HS-27A (cell line): ENCODE data around the gene BMP7.

Source experiments
- DNase-seq: peaks from one replicate; pipeline ENCODE4 v3.0.0-alpha.2; 2012; ENCODE audit warnings: low read depth, missing footprints

The BMP7 gene

DNA sequence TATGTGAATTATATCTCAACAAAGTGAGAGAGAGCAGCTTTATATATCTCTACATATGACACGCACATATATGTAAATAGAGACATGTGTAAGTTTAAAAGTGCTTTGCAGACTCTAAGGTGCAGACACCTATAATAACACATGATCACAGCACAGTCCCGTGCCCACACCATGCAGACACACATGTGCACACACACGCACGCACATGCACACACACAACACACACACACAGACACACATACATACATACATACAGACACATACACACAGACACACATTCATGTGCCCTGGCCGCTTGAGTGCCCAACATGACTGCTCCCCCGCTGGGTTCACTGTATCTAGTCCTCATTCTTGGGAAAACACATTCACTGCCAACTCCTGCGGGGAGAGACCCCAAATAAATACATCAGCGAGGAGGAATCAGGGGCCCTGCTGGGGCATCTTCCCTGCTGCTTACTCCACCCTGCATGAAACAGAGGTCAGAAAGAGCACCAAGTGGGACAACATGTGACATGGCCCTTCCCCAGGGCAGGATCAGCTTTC is 121.3 kb downstream of the BMP7 start:
- DNase-seq, result no peak

DNA sequence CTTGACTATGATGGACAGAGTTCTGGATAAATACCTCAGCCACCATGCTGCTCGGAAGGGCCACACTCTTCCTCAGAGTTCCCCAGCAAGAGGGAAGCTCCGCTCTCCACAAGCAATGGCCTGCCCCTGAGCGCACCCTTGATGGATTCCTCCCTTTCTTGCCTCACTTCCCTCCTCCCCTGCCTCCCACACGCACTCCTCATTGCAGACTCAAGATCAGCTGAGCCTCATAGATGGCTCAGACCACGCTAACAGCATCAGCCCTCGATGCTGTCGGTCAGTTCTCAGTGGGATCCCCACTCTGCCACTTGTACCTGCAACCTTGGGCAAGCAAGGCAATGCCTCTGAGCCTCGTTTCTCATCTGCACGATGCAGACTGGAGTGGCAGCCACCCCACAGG is 123.3 kb downstream of the BMP7 start:
- DNase-seq, result no peak

DNA sequence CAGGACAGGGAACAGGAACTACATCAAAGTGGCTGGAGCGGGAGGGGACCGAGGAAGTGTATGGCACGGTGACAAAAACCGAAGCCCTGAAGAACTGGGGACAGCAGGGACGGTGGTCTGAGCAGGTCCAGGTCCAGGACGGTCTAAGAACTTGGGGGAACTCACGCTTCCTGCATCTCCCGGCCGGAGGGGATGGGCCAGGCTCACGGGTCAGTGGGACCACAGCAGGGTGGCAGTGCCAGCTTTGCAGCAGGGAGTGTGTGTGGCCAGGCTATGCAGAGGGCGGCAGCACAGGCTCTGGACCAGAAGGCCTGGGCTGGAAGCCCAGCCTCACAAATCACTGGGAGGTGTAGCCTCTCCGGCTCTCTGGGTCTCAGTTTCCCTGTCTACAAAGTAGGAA is 123.8 kb downstream of the BMP7 start:
- no peak for DNase-seq

DNA sequence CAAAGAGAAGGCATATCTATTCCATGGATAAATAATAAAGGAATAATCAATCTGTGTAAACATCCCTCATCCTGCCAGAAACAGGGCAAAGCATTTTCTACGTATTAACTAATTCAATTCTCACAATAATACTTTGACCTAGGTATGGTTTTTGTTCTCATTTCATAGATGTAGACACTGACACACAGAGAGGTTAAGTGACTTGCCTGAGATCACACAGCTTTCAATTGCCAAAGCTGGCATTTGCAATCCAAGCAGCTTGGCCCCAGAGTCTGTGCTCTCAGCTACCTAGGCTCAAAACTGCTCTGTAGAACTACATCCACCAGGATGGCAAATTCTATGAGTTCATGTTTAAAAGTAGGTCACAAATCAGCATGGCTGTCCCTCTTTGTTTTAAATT is 124.9 kb downstream of the BMP7 start:
- DNase-seq, result no peak

DNA sequence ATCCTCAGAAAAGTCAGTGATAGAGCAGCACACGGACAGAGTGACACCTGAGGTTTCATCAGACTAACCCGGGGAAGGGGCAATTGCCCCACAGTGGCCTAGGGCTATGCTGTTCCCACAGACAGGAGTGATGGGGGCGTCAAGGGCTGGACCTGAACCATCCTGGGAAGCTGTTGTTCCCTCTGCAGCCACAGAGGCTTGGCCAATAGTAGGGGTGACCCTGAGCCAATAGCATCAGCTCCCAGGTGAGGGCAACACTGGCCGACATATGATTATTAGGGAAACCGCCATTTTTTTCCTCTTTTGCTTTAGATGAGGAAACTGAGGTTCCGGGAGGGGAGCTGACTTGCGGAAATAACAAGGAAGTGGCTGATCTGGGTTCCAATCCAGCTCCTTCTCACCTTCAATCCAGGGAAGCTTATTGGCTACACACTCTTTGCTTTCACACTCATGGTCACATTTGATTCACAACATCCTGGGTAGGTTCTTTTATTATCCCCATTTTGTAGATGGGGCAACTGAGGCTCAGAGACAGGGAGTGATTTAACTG is 126.0 kb downstream of the BMP7 start:
- no peak for DNase-seq

DNA sequence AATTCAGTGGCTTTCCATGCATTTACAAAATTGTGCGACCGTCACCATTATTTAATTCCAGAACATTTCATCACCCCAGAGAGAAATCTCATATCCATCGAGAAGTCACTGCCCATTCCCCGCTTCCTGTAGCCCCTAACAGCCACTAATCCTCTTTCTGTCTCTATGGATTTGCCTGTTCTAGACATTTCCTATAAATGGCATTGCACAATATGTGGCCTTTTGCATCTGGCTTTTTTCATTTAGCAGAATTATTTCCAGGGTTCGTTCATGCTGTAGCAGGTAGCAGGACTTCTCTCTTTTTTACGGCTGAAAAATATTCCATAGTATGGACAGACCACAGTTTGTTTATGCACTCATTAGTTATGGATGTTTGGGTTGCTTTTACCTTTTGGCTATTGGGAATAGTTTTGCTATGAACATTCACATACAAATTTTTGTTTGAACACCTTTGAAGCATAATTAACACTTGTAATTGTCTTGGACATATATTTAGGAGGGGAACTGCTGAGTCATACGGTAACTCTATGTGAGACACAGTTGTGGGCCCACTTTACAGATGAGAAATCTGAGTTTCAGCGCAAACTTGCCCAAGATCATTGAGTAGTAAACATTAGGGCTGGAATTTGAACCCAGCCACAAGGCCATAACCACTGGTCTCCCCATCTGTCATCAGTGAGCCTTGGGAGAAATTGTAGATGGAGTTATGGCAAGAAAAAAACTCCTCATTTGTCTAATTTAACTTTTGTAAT is 126.9 kb downstream of the BMP7 start:
- DNase-seq, result no peak

DNA sequence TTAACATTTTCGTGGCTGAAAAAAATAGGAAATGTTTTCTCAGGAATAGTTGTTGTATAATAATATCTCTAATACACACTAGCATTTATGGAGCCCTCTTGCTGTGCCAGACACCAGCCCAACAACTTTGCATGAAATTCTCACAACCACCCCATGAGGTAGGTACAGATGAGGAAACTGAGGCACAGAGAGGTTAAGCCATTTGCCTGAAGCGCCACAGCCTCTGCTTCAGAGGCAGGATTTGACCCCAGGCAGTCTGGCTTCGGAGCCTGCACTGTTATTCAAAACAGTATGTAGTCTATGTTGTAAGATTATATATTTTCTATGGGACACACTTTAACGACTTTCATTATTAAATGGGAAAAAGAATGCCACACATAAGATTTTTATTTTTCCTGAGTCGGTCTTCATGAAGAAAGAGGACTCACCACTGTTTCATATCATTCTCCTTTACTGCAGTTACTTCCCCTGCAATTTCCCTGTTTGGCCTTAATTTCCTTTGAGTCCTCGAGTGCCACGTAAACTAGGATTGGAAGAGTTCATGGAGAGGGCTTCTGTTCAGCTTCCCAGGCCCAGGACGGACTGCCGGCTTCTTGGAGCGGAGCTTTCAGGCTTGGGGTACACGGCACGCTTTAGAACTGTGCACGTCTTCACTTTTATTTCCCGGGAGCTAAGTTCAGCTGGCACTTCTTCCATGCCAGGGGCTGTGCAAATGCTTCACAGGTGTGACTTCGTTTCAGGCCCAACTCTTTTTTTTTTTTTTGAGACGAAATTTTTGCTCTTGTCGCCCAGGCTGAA is 128.0 kb downstream of the BMP7 start:
- DNase-seq, result no peak

DNA sequence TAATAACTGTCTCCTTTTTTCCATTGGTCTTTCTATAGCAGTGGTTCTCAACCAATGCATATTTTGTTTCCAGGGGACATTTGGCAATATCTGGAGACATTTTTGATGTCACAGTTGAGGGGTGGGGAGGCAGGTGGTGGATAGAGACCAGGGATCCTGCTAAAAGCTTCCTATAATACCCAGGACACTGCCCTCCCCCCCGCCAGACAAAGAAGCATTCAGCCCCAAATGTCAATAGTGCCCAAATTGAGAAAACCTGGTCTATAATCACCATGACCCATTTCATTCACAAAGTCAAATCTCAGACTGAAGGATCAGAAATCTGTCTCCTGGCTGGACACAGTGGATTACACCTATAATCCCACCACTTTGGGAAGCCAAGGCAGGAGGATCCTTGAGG is 128.8 kb downstream of the BMP7 start:
- DNase-seq, result no peak

DNA sequence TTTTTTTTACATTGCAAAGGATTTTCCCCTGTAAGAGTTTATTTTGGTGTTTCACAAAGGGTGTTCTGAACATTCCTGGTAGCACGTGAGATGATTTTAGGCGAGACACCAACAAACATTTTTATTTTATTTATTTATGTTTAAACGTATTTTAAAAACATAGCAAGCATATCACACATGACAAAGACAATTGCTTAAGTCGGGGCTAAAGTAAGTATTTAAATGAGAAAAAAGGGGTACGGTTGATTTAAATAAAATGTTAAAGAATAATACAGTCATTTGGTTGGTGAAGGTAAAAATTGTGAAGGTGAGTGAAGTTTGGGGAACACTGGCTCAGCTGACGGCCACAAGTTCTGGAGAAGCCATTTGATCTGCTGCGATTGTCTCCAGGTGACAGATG is 129.7 kb downstream of the BMP7 start:
- no peak for DNase-seq

DNA sequence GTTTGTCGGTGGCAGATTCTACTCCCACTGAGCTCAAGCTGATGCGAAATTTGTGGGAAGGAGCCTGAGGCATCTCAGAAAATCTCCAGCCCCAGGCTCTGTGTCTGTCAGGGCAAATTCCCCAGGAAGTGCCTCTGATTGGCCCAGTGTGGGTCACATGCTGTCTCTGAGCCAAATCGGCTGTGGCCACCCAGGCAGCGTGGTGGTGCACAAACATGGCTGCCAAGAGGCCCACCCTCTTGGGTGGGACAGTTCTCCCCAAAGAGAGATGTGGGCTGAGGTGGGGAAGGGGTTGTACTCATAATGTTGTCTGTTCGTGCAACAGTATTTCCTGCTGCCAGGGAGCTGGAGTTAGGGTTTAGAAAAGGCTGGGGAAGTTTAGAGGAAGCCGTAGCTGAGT is 130.6 kb downstream of the BMP7 start:
- no peak for DNase-seq

DNA sequence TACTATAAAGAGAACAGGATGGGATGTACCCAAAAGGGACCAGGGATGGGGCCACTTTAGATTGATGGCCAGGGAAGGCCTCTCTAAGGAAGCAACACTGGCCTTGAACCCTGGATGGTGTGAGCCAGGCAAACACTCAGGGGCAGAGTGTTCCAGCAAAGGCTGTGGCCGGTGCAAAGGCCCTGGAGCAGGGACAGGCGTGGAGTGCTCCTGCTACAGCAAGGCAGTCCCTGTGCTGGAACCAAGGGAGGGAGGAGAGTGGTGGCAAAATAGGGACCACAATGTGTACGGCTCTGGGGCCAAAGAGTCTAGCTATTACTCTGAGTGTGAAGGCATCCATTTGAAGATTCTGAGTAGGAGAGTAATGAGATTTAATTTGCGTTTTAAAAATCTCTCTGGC is 131.6 kb downstream of the BMP7 start:
- no peak for DNase-seq

DNA sequence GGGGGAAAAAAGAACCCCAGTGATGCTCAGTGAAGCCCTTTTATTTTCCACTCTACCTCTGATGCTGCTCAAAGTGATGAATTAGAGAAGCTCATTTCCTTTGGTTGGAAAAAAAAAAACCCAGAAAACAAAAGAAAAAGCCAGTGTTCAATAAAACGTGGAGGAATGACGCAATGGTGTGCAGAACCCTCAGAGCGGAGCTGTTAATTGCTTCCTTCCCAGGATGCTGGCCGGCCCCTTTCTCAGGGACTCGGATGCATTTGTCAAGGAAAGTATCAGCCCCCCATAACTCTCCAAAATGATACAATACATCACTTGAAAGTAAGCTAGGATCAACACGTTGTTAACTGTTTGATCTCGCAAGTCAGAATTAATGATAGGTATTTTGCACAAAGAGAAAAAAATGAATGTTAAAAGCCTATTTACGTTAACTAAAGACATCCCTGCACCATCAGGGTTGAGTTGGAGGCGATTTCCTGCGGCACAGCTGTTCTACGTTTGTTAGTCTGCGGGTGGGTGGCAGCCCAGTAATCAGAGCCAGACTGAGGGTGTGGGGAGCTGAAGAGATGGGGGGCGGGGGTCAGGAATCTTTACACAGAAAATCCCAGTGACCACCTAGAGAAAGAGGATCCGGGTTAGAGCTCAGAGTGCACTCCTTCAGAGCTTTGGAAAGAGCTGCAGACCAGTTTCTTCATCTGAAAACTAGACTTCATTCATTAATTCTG is 132.4 kb downstream of the BMP7 start:
- no peak for DNase-seq

DNA sequence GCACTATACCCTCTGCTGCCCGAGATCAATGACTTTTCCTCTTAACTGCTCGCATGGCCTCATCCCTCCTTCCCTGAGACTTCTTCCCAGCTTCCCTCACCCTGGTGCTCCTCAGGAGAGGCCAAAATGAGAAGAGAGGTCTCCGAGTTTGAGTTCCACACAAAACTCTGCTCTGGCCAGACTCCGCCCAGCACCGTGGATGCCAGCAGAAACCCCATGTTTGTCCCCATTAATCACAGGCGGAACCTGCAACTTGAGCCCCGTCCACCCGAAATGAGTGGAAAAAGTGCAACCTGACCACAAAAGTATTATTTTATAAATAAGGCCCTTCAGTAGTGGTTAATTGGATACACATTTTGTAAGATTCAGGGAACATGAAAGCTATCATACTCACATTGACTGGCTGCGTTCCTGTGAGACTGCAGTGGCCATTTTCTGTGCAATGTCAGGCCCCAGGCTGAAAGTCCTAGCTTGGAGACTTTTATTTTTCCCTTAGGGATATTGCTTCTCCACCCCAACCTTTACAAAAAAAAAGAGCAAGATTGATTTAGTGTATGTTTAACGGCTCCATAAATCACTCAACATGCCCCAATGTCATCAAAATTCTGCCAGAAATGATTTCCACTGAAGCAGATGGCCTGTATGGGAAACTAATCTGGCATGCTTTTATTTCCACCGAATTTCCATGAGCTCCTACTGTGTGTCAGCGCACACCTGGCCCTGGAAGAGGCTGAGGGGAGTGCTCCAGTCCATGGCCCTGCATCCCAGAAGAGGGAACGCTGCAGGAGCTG is 134.6 kb downstream of the BMP7 start:
- DNase-seq, result no peak

DNA sequence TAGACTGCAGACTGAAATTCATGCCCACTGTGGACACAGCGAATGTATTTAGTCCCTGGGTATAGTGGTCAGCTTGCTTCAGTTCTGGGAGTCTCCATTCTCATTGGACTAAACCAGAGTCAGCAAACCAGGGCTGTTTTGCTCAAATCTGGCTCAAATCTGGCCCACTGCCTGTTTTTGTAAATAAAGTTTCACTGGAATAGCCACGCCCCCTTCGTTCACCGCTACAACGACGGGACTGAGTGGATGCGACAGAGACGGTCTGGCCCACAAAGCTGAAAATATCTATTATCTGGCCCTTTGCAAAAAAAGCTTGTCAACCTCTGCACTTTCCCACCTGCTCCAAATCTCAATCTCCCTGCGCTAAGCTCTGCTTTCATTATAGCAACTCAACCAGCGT is 135.4 kb downstream of the BMP7 start:
- DNase-seq, result no peak

DNA sequence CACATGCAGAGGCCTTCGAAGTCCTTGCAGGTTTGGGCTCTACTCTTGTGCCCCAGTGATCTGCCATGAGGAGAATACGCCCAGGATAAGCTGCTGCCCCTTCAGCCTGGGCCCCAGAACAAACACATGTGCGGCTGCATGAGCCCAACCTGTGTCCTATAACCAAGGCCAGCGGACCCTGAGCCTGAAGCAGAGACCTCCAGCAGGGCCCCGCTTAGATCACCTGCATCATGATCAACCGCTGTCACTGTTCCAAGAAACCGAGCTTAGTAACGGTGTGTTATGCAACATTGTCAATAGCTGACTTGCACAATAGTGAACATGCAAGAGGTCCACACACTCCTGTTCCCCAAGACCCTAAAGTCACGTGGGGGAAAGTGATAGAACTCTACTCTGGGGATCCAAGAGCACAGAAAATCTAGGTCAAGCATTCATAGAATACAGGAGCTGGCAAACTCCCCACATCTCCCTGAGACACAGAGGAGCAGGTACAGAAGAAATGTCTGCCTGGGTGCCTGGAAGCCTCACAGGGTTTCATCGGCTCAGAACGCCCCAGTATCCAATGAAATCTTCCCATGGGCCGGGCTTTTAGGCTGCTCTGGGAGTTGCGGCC is 136.2 kb downstream of the BMP7 start:
- no peak for DNase-seq

DNA sequence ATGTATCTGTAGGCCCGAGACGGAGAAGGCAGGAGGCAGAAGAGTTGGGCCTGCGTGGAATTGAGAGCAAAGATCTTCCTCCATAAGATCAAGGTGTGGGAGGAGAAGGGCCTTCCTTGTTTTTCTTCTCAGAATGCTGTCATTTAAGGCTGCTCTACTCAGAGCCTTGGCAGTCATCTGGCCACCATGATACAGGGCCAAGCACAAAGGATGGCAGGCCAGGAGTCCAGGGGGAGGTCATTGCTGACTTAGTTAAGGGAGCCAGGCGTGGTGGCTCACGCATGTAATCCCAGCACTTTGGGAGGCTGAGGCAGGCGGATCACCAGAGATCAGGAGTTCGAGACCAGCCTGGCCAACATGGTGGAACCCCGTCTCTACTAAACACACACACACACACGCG is 137.1 kb downstream of the BMP7 start:
- no peak for DNase-seq

DNA sequence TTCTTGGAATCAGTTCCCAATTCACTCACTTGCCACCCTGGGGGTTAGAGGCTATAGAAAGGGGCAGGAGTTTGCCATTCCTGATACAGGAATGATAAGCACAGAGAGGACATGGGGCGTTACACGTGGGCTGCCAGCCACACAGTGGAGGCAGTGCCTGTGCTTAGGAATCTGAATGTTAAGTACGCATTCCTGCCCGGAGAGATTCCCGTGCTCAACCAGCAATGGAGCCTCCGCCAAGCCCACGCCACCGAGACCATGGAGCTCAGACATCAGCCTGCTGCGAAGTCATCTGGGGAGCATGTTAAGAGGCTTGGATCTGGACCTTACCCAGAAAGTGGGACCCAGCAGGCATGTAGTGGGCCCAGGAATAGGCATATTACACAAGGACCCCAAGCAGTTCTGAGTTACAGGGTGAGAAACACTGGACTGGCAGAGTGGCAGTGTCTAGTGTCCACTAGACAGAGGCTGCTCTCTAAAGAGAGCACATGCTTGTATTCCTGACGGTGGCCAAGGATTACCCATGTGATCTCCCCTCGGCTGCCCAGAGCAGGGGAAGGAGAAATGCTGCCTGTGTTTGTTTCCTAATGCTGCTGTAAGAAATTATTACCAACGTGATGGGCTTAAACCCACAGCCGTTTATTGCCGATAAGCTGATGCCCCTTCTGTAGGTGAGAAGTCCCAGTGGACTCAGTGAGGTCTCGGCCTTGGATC is 138.2 kb downstream of the BMP7 start:
- DNase-seq, result no peak

DNA sequence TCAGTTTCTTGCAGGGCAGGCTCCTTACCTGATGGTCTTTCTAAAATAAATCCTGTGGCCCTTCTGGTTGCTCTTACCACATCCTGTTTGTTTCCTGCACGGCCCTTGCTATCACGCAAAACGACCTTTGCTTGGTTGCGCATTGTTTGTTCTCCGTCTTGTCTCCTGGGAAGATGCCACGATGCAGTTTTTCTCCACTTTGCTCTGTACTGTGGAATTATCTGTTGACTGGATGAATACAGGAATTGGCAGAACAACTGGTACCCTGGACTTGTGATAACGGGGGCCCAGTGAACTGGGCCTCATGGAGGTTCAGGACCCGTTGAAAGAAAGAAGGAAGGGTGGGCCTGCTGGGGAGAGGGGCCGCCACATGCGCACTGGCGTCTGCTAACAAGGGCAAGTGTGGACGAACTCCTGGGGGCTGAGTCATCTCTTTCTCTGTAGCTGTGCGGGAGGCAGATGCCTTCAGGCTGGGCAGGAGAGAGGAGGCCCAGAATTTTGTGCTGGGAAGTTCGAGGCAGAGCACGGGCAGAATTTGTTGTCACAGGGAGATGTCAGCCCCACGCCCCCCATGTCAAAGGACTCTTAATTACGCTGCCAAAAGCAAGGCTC is 139.9 kb downstream of the BMP7 start:
- DNase-seq, result no peak

DNA sequence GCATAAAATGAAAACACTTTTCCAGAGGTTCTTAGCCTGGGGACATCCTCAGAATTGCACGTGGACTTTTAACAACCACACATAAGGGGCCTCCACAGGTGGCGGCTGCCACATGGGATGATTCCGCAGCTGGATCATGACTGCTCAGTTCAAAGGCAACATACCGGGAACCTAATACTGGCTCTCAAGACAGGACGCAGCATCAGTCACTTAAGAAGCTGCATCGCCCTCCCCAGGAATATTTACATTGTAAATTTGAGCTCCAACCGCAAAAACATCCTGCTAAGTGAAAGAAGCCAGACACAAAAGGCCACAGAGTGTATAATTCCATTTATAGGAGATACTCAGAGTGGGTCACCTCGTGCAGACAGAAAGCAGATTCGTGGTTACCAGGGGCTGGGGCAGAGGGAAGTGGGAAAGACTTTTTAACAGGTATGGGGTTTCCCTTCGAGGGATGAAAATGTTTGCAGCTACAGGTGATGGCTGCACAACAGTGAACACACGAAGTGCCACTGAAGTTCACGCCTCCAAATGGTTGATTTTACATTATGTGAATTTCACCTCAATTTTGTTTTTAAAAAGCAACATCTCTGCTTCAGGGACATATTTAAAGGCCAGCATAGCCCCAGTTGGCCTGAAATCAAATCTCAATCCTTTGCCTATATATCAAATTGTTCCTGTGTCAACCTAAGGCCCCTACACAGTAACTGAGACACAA is 141.5 kb downstream of the BMP7 start:
- no peak for DNase-seq
